Measurements from ENCODE around the gene PRR5. TPM values are rescaled to one million over a fixed set of nuclear protein-coding genes. Genes with fewer than 3 reads are reported as not detected.

Gene PRR5
- total and polyA plus RNA-seq, 5 donors from 2014 or later: 29.2 to 44.4 (median 33.3) TPM

DNA sequence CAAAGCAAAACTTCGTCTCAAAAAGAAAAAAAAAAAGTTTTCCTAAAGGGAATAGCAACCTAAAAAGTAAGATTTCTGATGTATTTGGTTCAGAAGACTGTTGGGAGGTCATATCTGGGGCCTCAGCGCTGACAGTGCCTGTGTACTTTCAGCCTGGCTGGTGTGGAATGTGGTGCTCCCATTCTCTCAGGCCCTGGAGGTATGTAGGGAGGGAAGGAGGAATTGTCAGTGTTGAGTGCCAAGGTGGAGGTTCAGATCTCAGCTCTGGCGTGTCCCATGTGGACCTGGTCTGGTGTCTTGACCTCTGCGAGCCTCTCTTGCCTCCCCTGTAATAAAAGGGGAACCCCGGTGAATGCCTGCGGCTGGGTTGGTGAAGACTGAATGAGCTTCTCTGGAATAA lies 22.4 kb downstream of the PRR5 start:
- ATAC-seq (ENCODE audit: low read depth in 2 of 2) (no peak), DNase-seq (no peak)
- peaks cover 25% of the 10 kb centered on the region for H3K36me3 ChIP-seq (ENCODE audit: control insufficient read depth, insufficient read depth, low read length)
- Mint-ChIP-seq H3K27me3 (no peaks in the 10 kb centered on the region), H3K9me3 (no peaks in the 10 kb centered on the region), H3K36me3 (no peaks in the 10 kb centered on the region), H3K27ac (peak overlapping the region in 1 of 3 donors; percentile 76), H3K4me3 (peak overlapping the region in 1 of 4 donors; percentile 15), H3K4me1 (peaks cover 0 to 4% (median 2%) of the 10 kb centered on the region in 4 donors)
- no peaks in the 10 kb centered on the region for H3K4me1 ChIP-seq (ENCODE audit: control insufficient read depth, insufficient read depth, low read length, poor library complexity, severe bottlenecking)
- H3K27ac ChIP-seq (ENCODE audit: insufficient read depth, low read length, poor library complexity, severe bottlenecking): no peak overlapping the region
- no peaks in the 10 kb centered on the region for H3K27me3 ChIP-seq (ENCODE audit: control insufficient read depth, insufficient read depth, low read length)
- no peaks in the 10 kb centered on the region for H3K9me3 ChIP-seq (ENCODE audit: control insufficient read depth in 2 of 2, low read length in 2 of 2)
- no peak overlapping the region for H3K4me3 ChIP-seq (ENCODE audit: low read depth, low read length)

DNA sequence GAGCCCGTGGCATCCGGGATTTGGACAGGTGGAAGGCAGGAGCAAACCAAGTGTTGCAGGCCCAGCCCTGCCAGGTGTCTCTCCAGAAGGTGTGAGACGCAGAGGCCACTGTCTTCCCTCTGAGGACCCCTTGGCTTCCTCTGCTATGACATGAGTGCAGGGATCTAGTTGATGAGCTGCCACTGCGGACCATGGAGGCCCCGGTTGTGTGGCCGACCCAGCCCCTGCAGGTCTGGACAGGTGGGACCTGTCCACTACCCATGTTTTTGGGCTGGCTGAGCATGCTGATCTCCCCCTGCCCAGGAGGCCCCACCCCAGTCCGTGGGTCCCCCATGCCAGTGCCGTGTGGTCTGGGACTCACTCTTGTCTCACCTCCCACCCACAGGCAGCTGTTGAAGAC lies 22.9 kb downstream of the PRR5 start:
- H3K9me3 ChIP-seq (ENCODE audit: control insufficient read depth in 2 of 2, low read length in 2 of 2): no peaks in the 10 kb centered on the region
- no peak overlapping the region for H3K4me3 ChIP-seq (ENCODE audit: low read depth, low read length)
- Mint-ChIP-seq H3K27ac (no peak overlapping the region), H3K27me3 (no peaks in the 10 kb centered on the region), H3K36me3 (no peaks in the 10 kb centered on the region), H3K4me3 (no peak overlapping the region), H3K4me1 (peaks cover 0 to 4% (median 2%) of the 10 kb centered on the region in 4 donors), H3K9me3 (no peaks in the 10 kb centered on the region)
- no peak for ATAC-seq (ENCODE audit: low read depth in 2 of 2)
- H3K4me1 ChIP-seq (ENCODE audit: control insufficient read depth, insufficient read depth, low read length, poor library complexity, severe bottlenecking): no peaks in the 10 kb centered on the region
- peaks cover 25% of the 10 kb centered on the region for H3K36me3 ChIP-seq (ENCODE audit: control insufficient read depth, insufficient read depth, low read length)
- DNase-seq: no peak
- no peak overlapping the region for H3K27ac ChIP-seq (ENCODE audit: insufficient read depth, low read length, poor library complexity, severe bottlenecking)
- no peaks in the 10 kb centered on the region for H3K27me3 ChIP-seq (ENCODE audit: control insufficient read depth, insufficient read depth, low read length)

DNA sequence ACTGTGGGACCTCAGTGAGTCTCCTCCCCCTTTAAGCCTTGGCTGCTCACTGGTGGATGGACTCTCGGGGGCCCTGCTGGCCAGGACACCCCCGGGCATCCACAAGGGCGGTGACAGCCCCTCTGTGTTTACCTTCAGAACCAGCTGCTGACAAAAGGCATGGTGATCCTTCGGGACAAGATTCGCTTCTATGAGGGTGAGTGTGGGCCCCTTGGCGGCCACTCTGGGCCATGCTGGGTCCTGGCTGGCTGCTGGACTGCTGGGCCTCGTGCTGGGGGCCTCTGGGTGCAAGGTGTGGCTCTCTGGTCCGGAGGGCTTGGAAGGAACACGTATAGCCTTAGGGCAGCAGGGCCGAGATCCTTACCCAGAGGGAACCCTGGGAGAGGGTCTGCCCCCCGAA lies 24.4 kb downstream of the PRR5 start:
- Histone ChIP-seq H3K27ac (ENCODE audit: insufficient read depth, low read length, poor library complexity, severe bottlenecking) (no peak overlapping the region), H3K9me3 (ENCODE audit: control insufficient read depth in 2 of 2, low read length in 2 of 2) (no peaks in the 10 kb centered on the region), H3K27me3 (ENCODE audit: control insufficient read depth, insufficient read depth, low read length) (no peaks in the 10 kb centered on the region), H3K36me3 (ENCODE audit: control insufficient read depth, insufficient read depth, low read length) (peaks cover 27% of the 10 kb centered on the region), H3K4me3 (ENCODE audit: low read depth, low read length) (no peak overlapping the region), H3K4me1 (ENCODE audit: control insufficient read depth, insufficient read depth, low read length, poor library complexity, severe bottlenecking) (no peaks in the 10 kb centered on the region)
- H3K36me3 Mint-ChIP-seq: peaks cover 5% of the 10 kb centered on the region
- no peak overlapping the region for H3K4me3 Mint-ChIP-seq
- H3K9me3 Mint-ChIP-seq: no peaks in the 10 kb centered on the region
- H3K4me1 Mint-ChIP-seq: peaks cover 0 to 5% (median 0%) of the 10 kb centered on the region in 4 donors
- no peak for ATAC-seq (ENCODE audit: low read depth in 2 of 2)
- DNase-seq: no peak
- no peak overlapping the region for H3K27ac Mint-ChIP-seq
- no peaks in the 10 kb centered on the region for H3K27me3 Mint-ChIP-seq

DNA sequence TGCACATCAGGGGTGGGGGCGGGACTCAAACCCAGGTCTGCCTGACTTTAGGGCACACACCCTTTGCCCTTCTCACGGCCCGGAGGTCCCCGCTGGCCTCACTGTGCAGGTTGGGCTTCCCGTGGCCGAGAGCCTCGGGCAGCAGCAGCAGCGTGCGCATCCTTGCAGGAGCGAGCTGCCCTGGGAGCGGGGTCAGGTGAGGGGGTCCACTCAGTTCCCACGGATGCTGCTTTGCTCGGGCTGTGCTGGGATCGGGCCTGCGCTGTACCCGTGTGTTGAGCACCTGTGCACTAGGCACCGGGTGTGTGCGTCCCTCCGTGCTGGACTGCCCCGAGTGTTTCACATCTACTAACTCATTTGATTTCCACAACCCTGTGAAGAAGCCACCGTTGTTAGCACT lies 25.1 kb downstream of the PRR5 start:
- Mint-ChIP-seq H3K27me3 (no peaks in the 10 kb centered on the region), H3K36me3 (peaks cover 5% of the 10 kb centered on the region)
- H3K36me3 ChIP-seq (ENCODE audit: control insufficient read depth, insufficient read depth, low read length): peaks cover 28% of the 10 kb centered on the region

DNA sequence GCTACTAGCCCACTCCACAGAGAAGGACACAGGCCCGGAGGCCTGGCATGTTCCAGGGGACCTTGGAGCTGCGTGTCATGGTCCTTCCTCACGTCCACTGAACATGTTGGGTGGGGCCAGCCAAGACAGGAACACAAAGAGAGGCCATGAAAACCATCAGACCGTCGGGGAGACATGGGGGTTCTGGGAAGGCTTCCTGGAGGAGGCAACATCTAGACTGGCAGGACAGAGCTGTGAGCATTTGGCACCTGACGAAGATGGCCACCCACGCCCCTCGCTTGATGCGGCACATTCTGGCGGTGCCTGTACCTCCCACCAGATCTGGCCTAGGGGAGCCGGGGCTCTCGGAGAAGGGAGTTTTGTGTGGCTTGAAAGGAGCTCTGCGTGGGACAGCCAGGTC lies 25.7 kb downstream of the PRR5 start:
- no peak overlapping the region for H3K4me3 ChIP-seq (ENCODE audit: low read depth, low read length)
- no peak overlapping the region for H3K27ac ChIP-seq (ENCODE audit: insufficient read depth, low read length, poor library complexity, severe bottlenecking)
- Mint-ChIP-seq H3K27me3 (no peaks in the 10 kb centered on the region), H3K4me3 (no peak overlapping the region), H3K9me3 (no peaks in the 10 kb centered on the region), H3K36me3 (peaks cover 8% of the 10 kb centered on the region), H3K4me1 (peaks cover 0 to 5% (median 0%) of the 10 kb centered on the region in 4 donors), H3K27ac (no peak overlapping the region)
- H3K9me3 ChIP-seq (ENCODE audit: control insufficient read depth in 2 of 2, low read length in 2 of 2): no peaks in the 10 kb centered on the region
- no peaks in the 10 kb centered on the region for H3K4me1 ChIP-seq (ENCODE audit: control insufficient read depth, insufficient read depth, low read length, poor library complexity, severe bottlenecking)
- peaks cover 28% of the 10 kb centered on the region for H3K36me3 ChIP-seq (ENCODE audit: control insufficient read depth, insufficient read depth, low read length)
- DNase-seq: no peak
- H3K27me3 ChIP-seq (ENCODE audit: control insufficient read depth, insufficient read depth, low read length): no peaks in the 10 kb centered on the region
- ATAC-seq (ENCODE audit: low read depth in 2 of 2): no peak

More for the DNA sequence above, 25.1 kb downstream of the PRR5 start:
- DNase-seq (no peak), ATAC-seq (ENCODE audit: low read depth in 2 of 2) (no peak)
- H3K27me3 ChIP-seq (ENCODE audit: control insufficient read depth, insufficient read depth, low read length): no peaks in the 10 kb centered on the region
- H3K4me1 Mint-ChIP-seq: peaks cover 0 to 5% (median 0%) of the 10 kb centered on the region in 4 donors
- no peaks in the 10 kb centered on the region for H3K9me3 Mint-ChIP-seq
- no peak overlapping the region for H3K27ac Mint-ChIP-seq
- no peak overlapping the region for H3K4me3 Mint-ChIP-seq
- H3K4me3 ChIP-seq (ENCODE audit: low read depth, low read length): no peak overlapping the region
- H3K9me3 ChIP-seq (ENCODE audit: control insufficient read depth in 2 of 2, low read length in 2 of 2): no peaks in the 10 kb centered on the region
- H3K4me1 ChIP-seq (ENCODE audit: control insufficient read depth, insufficient read depth, low read length, poor library complexity, severe bottlenecking): no peaks in the 10 kb centered on the region
- no peak overlapping the region for H3K27ac ChIP-seq (ENCODE audit: insufficient read depth, low read length, poor library complexity, severe bottlenecking)

DNA sequence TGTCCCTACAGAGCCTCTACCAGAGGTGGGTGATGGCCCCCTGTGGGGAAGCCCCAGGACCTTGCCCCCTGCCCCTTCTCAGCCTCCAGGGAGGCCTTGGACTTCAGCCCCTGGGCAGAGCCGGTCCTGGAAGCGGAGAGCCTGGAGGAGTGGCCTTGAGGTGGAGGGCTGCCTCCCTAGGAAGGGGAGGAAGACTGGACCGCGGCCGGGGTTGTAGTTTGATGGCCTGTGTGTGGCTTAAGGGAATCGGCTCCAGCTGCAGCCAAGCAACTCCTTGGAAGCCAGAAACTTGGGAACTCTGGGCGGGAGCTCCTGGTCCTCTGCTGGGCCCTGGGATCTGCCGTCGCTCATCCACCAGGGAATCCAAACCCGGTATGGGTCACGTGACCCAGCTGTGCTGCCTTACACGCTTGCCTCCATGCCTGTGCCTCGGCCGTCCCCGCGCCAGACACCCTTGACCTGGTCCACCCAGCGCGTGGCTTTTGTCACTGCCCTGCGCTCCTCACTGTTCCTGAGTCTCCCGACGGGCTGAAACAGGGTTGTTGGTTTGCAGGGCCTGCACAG lies 26.8 kb downstream of the PRR5 start:
- Mint-ChIP-seq H3K27me3 (no peaks in the 10 kb centered on the region), H3K36me3 (peaks cover 9% of the 10 kb centered on the region), H3K27ac (peak overlapping the region in 2 of 3 donors; percentile 67 to 76), H3K9me3 (no peaks in the 10 kb centered on the region), H3K4me3 (no peak overlapping the region), H3K4me1 (peaks cover 0 to 3% (median 0%) of the 10 kb centered on the region in 4 donors)
- ATAC-seq (ENCODE audit: low read depth in 2 of 2) (no peak), DNase-seq (no peak)
- Histone ChIP-seq H3K9me3 (ENCODE audit: control insufficient read depth in 2 of 2, low read length in 2 of 2) (no peaks in the 10 kb centered on the region), H3K27ac (ENCODE audit: insufficient read depth, low read length, poor library complexity, severe bottlenecking) (no peak overlapping the region), H3K4me3 (ENCODE audit: low read depth, low read length) (no peak overlapping the region), H3K27me3 (ENCODE audit: control insufficient read depth, insufficient read depth, low read length) (no peaks in the 10 kb centered on the region), H3K36me3 (ENCODE audit: control insufficient read depth, insufficient read depth, low read length) (peaks cover 28% of the 10 kb centered on the region), H3K4me1 (ENCODE audit: control insufficient read depth, insufficient read depth, low read length, poor library complexity, severe bottlenecking) (no peaks in the 10 kb centered on the region)

DNA sequence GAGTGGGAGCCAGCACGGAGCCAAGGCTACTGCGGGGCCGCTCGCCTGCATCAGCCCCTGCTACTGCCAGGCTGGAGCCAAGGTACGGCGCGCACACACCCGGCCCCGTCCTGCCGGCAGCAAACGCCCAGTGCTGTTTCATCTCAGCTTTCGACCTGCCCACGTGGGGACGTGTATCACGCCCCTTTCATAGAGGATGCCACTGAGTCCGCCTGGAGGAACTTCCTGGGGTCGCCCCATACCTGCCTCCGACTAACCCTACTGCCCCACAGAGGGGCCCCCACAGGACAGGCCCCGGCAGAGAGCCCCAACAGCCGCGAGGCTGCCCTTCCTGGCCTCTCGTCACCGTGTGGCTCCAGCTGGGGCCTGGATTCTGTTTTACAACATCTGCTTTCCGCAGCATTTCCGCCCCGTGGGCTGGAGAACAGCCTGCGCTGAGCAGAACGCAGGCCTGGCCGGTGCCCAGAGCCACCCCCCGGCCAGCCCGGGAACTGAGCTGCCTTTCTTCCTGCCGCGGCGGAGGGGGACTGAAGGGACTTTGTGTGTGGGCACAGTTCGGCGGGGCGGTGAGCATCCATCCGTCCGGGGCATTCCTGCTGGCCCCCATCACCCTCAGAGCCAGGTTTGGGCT lies 27.5 kb downstream of the PRR5 start:
- Histone ChIP-seq H3K27me3 (ENCODE audit: control insufficient read depth, insufficient read depth, low read length) (no peaks in the 10 kb centered on the region), H3K27ac (ENCODE audit: insufficient read depth, low read length, poor library complexity, severe bottlenecking) (no peak overlapping the region), H3K4me3 (ENCODE audit: low read depth, low read length) (no peak overlapping the region), H3K36me3 (ENCODE audit: control insufficient read depth, insufficient read depth, low read length) (peaks cover 28% of the 10 kb centered on the region), H3K9me3 (ENCODE audit: control insufficient read depth in 2 of 2, low read length in 2 of 2) (no peaks in the 10 kb centered on the region), H3K4me1 (ENCODE audit: control insufficient read depth, insufficient read depth, low read length, poor library complexity, severe bottlenecking) (no peaks in the 10 kb centered on the region)
- H3K27me3 Mint-ChIP-seq: no peaks in the 10 kb centered on the region
- DNase-seq: no peak
- no peaks in the 10 kb centered on the region for H3K9me3 Mint-ChIP-seq
- peak in 1 of 2 donors; percentile 20 for ATAC-seq (ENCODE audit: low read depth in 2 of 2)
- H3K4me1 Mint-ChIP-seq: peaks cover 0 to 2% (median 0%) of the 10 kb centered on the region in 4 donors
- no peak overlapping the region for H3K27ac Mint-ChIP-seq
- peaks cover 9% of the 10 kb centered on the region for H3K36me3 Mint-ChIP-seq
- no peak overlapping the region for H3K4me3 Mint-ChIP-seq

DNA sequence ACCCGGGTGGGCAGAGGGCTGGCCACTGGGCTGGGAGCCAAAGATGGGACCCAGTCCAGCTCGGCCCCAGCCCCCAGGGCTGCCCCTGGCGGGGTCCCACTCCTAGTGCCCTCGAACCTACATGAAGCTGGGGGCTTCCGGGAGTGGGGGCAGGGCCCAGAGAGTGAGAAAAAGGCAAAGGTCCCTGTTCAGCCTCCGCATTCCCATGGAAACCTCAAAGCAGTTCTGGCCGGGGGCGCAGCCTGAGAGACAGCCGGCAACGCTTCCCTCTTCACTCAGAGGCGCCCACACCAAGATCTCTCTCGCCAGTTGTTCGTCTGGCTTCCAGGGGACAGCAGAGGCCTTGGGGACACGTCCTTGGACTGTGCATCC lies 28.0 kb downstream of the PRR5 start:
- no peak overlapping the region for H3K27ac Mint-ChIP-seq
- no peaks in the 10 kb centered on the region for H3K9me3 ChIP-seq (ENCODE audit: control insufficient read depth in 2 of 2, low read length in 2 of 2)
- H3K4me1 ChIP-seq (ENCODE audit: control insufficient read depth, insufficient read depth, low read length, poor library complexity, severe bottlenecking): no peaks in the 10 kb centered on the region
- no peak overlapping the region for H3K27ac ChIP-seq (ENCODE audit: insufficient read depth, low read length, poor library complexity, severe bottlenecking)
- no peaks in the 10 kb centered on the region for H3K9me3 Mint-ChIP-seq
- H3K4me3 ChIP-seq (ENCODE audit: low read depth, low read length): no peak overlapping the region
- ATAC-seq (ENCODE audit: low read depth in 2 of 2): no peak
- H3K27me3 ChIP-seq (ENCODE audit: control insufficient read depth, insufficient read depth, low read length): no peaks in the 10 kb centered on the region
- no peak overlapping the region for H3K4me3 Mint-ChIP-seq
- H3K36me3 ChIP-seq (ENCODE audit: control insufficient read depth, insufficient read depth, low read length): peaks cover 24% of the 10 kb centered on the region
- no peak for DNase-seq
- no peaks in the 10 kb centered on the region for H3K27me3 Mint-ChIP-seq
- H3K4me1 Mint-ChIP-seq: peaks cover 0 to 2% (median 0%) of the 10 kb centered on the region in 4 donors
- H3K36me3 Mint-ChIP-seq: peaks cover 9% of the 10 kb centered on the region

All from CD4-positive, CD25-positive, alpha-beta regulatory T cell (primary cell).